WI38 (cell line): ENCODE data around the gene GANAB.

Source experiments
- H3K4me3 ChIP-seq: 2 replicates; pipeline ENCODE4 v1.5.1; 2011; ENCODE audit warnings: low read depth, mild to moderate bottlenecking, control low read depth, low read length
- TF ChIP-seq, protein P1 (sequence below): IDR thresholded peaks from 2 replicates; pipeline ENCODE4 v1.5.1; 2012; ENCODE audit warnings: low read depth, mild to moderate bottlenecking, control low read depth, low read length

The GANAB gene

DNA sequence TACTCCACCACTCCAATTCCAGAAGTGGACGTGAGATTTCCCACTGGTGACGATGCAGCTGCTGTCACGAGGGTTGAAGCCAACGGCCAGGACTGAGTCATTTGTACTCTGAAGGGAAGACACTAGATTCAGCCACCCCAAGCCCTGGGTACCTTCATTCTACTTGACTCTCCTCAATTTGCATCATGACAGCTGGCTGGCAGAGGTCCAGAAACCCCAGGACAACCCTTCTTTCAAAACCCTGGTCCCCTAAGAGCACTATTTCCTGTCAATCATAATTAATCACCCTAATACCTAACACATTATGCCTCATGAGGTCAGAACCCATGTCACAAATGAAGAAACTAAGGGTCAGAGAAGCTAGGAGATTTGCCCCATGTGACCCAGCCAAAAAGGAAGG, 38.7 kb downstream of the GANAB start:
- TF ChIP-seq, protein P1, sequence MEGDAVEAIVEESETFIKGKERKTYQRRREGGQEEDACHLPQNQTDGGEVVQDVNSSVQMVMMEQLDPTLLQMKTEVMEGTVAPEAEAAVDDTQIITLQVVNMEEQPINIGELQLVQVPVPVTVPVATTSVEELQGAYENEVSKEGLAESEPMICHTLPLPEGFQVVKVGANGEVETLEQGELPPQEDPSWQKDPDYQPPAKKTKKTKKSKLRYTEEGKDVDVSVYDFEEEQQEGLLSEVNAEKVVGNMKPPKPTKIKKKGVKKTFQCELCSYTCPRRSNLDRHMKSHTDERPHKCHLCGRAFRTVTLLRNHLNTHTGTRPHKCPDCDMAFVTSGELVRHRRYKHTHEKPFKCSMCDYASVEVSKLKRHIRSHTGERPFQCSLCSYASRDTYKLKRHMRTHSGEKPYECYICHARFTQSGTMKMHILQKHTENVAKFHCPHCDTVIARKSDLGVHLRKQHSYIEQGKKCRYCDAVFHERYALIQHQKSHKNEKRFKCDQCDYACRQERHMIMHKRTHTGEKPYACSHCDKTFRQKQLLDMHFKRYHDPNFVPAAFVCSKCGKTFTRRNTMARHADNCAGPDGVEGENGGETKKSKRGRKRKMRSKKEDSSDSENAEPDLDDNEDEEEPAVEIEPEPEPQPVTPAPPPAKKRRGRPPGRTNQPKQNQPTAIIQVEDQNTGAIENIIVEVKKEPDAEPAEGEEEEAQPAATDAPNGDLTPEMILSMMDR: no peak
- H3K4me3 ChIP-seq: no peak overlapping the region

DNA sequence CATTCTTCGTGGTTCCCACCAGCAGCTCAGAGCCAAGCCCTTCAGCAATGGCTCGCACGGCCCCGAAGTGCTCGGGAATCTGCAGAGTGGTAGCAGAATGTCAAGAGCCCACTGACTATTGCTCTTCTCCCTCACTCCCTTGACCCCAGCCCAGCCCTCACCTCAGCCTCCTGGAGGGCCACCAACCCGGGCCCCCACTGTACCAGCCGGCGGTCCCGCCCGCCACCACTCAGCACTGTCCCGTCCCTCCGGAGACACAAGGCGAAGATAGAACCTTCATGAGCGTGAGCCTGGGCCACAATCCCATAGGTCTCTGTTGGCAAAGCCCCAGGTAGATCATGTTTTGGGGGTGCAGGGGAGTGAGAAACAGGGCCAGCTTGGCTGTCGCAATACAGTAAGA, 40.5 kb downstream of the GANAB start:
- no peak overlapping the region for H3K4me3 ChIP-seq
- TF ChIP-seq, protein P1: no peak

GRCh38 chr11:62605467-62605866, 40.9 kb downstream of the GANAB start:
- TF ChIP-seq, protein P1: no peak
- no peak overlapping the region for H3K4me3 ChIP-seq

GRCh38 chr11:62604460-62605120, 41.8 kb downstream of the GANAB start:
- H3K4me3 ChIP-seq: no peak overlapping the region
- TF ChIP-seq, protein P1: no peak

DNA sequence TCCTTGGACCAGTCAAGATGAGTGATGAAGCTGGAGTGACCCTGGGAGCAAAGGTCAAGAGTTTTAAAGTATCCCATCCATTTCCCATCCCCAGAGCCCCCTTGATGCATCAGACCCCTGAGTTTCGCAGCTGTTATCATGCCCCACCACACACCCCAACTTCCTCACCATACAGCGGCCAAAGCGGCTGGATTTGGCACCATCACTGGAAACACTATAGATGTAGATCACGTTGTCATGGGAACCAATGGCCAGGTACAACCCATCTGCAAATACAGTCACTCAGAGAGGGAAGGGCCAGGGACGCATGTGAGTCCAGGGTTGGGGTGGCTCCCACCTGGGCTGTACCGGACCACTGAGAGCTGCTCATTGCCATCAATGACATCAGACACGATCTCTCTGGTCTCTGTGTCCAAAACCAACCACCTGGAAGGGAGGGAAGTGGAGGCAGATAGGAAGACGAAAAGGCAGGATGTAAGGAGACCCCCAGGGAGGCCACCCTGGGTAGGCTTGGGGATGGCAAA, 42.6 kb downstream of the GANAB start:
- H3K4me3 ChIP-seq: no peak overlapping the region
- TF ChIP-seq, protein P1: no peak

- no peak overlapping the region for H3K4me3 ChIP-seq
Measured at GRCh38 chr11:62603072-62603408, 43.4 kb downstream of the GANAB start.

More at GRCh38 chr11:62603072-62603408, 43.4 kb downstream of the GANAB start:
- TF ChIP-seq, protein P1: no peak
